ENCODE results near the gene MYZAP.

Gene MYZAP

DNA sequence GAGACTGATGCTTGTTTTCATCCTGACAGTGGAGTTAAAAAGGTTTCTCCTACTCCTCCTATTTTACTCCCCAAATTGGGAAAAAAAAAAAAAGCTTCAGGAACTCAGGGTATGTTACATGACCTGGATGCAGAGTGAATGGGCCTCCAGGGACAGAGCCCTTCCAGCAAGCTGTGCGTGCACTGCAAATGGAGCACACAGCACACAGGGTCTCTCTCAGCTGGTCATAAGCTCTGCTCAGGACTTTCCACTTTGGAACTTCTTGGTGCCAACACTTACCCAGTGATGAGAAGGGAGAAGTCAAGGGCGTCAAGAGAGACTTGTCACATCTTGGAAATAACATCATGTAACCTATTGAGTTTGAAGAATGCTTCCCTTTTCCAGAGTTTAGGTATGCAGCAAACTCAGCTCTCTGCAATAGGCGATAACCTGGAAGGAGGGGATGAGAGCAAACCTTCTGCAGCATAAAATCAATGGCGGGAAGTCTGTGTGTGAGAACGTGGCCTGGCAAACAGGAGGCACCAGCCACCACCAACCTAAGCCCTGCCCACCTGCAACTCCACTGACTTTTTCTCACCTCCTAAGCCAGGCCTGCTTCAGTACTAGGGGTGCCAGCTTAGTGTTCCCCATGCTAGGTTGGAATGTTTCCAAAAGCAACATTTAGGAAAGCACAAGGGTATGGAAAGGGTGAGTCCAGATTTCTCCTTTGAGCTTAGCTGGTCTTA, 39.8 kb downstream of the MYZAP start:
- DNase-seq, result no peak

DNA sequence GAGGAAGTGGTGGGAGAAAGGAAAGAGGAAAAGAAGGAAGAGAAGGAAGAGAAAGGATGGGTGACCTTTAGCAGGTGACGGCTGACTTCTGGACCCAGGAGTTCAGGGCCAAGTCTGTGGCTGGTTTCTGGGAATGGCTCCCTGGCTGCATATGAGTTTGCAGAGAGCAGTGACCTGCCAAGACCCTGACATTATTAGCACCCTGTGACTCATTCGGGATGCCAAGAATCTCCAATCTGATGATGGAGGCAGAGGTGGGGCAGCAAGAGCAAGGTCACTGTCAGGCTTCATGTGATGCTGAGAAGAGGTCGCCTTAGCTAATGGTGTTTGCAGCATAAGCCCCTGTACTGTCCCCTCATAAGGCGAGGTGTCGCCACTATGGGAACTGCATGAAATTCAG, 42.6 kb downstream of the MYZAP start:
- no peak for DNase-seq

DNA sequence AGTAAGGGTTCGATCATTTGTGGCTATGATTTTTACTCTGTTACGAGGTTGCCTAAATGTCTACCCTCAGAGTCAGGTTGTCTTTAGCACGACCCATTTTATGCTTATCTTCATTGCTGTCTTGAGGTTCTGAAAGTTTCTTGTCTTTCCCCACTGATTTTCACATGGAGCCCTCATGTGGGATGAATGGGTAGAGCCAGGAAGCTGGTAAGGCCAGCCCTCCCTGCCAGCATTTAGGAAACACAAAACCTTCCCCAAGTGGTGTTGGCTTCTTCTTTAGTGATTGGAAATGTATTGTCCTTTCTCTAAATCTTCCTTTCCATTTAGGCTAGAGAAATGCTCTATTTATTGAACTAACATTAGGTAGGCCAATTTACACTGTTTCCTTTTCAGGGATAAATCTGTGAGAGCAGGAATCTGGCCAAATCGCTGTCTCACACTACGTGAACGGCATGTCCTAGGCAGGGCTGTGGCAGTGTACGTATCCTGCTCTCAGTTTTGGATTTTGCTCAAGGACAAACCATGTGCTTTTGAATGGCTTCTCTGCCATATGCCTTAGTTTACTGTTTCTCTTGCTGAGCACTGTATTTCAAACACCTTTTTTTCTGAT, 43.7 kb downstream of the MYZAP start:
- no peak for DNase-seq

DNA sequence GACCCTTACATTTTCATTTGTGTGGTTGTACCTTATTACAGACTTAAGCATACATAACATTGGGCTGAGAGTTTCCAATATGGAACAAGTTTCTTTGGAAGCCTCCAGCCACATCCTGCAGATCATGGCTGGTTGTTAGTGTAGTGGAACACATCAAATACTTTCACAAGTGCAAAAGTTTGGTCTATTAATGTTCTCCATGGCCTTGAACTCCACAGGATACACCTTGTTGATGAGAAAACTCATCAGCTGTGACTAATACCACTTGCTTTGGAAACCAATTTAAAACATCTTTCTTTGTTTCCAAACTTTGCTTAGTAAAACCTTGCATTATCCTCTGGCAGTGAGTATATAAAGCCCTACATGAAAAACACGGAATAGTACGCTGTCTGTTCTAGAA, 46.1 kb downstream of the MYZAP start:
- DNase-seq, result no peak

DNA sequence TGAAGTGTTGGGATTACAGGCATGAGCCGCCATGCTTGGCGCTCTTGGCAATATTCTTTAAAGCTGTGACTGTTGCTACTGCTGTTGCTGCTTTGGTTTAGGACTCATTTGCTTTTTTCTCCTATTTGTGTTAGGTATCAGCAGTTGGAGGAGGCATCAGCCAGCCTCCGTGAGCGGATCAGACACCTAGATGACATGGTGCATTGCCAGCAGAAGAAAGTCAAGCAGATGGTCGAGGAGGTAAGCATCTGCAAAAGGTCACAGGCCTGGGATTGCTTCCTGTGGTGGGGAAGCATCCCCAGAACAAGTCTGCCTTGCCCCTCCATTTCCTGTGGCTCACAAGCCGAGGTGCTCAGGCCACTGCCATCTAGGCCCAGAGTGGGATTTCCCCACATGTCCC, 47.6 kb downstream of the MYZAP start:
- no peak for DNase-seq

DNA sequence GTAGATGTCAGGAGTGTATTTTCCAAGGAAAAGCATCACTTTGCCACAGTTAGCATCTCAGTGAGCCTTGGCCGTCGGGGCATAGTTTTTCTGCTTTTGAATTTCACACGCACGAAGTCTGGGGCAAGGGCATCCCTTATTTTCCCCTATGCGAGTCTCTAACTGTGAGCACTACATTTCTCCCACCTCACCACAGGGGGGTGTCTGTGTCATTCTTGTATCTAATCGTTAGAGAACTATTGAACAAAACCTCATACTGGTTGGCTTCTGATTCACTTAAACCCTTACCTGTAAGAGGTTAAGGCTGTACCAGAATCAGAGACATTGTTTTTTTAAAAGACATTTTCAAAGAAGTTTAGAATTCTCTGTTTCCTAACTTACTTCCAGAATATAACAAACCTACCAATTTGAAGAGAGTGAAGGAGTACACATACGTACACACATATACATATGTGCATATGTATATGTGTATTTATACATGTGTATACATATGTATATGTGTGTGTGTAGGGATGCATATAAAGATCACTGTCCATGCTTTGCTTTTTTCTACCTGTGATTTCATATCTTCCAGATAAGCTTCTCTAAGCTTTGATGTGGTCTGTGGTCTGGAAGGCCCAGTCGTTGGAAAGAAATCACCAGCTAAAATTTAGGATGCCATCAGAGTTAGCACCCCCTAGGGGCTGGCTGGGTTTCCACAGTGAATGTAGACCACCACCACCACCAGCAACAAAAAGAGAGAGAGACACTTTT, 49.4 kb downstream of the MYZAP start:
- DNase-seq, result no peak

DNA sequence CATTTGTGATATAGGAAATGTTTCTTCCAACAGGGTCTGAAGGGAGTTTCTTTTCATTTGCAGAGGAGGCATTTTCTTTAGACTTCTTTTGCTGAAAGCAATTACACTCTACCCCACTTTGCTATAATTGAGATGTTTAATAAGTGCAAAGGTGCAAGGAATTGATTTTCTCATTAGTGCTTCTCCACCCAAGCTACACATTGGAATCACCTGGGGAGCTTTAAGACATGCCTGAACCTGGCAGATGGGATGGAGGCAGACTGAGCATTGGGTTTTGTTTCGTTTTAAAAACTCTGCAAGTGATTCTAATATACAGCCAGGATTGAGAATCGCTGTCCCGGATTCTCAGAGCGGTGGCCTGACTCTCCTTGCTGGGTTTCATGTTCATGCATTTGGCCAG, 52.1 kb downstream of the MYZAP start:
- DNase-seq, result no peak

DNA sequence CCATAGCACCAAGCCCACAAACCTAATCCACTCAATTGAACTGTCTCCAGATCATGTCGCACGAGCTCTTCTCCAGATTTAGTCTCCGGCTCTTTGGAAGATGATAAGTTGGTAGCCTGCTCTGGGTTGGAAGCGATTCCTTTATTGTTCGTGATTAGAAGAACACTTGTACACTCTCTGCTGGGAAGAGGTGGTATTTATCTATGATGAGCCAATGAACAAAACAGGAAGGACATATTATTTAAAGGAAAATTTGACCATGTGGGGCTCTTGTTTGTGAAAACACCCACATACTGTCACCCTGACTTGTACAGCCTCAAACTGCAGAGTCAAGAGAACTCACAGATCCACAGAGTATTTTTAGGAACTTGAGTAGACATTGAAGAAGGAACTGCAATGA, 54.4 kb downstream of the MYZAP start:
- no peak for DNase-seq

DNA sequence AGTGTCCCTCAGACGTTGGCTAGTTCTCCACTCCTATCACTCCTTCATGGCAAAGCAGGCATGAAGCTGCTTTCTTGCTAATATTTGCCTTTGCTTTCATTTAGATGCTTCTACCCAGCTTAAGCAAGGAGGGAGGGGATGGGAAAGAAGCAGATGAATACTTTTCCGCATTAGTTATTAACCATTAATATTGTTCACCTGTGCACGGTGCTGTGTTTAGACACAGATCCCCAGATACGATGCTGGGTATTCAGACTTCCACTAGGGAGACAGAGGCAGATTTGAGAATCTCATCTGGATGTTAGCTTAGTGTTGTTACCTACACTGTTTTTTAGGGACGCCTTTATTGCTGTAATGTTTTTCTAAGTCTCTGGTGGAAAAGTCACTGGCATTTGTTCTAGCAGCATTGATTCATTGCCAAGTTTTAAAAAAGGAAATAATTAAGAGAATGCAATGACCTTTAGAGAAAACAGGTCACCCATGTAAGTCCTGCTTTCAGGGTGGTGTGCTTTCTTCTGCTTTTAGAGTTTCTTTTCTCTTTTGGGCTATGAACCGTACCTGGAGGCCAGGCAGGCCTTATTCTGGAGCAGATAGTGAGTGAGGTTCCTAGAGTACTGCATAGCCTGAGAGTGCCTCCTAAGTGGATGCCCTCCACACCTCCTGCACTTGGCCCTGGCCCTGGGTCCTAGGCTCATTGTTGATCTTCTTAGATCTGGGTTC, 55.5 kb downstream of the MYZAP start:
- no peak for DNase-seq

DNA sequence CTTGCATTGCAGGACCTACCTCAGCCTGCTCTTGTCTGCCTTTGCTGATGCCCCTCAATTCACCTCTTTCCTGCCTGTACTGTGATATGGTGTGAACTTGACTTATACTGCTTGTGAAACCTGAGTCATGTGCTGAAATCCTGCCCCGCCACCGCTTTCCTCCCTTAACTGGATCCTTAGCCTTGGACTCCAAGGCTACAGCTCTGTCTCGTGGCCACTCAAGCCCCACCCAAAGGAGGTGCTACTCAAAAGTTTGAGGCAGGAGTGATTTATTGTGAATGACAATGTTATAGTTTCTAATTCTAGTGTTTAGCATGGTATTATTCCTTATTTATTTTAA, 56.1 kb downstream of the MYZAP start:
- DNase-seq, result no peak

DNA sequence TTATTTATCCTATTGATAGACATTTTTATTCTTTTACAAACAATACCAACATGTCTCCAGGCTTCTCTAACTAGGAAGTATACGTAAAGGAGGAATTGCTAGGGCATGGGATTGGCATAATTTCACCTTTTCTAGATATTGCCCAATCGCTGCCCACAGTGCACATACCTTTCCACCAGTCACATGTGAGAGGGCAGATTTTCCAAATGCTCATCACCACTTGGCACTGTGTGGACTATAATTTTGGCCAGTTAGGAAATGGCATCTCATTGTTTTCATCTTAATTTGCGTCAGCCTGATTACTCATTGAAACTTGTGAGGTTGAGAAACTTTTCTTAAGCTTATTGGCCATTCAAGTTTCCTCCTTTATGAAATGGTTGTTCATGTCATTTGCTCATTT, 57.4 kb downstream of the MYZAP start:
- no peak for DNase-seq

DNA sequence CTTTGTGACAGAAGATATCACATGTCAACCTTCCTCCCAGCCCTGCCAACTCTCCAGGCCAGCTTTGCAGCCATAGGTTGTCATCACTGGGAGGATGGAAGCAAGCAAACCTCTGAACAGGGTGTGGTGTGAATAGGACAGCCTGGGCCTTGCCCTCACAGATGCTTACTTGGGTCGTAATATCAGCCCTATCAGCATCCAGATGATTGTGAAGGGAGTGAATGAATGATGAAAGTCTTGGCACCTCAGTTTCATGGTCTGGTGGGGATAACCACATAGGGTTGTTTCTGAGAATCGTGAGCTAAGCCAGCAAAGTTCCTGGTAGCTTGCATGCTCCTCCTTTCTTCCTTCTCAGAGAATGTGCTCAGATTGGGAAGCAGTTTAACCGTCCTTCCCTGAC, 59.7 kb downstream of the MYZAP start:
- no peak for DNase-seq

DNA sequence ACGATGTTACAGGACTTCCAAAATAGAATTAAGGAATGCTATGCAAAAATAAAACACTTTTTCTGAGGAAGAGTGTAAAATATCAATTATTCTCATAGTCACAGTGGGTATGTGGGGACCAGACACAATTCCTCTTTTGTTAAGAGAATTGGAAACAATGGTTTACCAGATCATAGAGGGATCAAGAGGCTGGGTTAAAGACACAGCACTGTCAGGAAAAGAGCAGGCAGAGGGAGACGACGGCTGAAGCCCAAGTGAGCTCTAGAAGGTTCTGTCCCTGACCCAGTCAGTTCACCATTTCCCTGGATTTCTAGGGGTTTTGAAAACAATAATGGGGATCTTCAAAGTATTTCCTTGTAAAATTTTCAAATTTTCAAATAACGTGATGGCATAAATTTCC, 60.8 kb downstream of the MYZAP start:
- no peak for DNase-seq

DNA sequence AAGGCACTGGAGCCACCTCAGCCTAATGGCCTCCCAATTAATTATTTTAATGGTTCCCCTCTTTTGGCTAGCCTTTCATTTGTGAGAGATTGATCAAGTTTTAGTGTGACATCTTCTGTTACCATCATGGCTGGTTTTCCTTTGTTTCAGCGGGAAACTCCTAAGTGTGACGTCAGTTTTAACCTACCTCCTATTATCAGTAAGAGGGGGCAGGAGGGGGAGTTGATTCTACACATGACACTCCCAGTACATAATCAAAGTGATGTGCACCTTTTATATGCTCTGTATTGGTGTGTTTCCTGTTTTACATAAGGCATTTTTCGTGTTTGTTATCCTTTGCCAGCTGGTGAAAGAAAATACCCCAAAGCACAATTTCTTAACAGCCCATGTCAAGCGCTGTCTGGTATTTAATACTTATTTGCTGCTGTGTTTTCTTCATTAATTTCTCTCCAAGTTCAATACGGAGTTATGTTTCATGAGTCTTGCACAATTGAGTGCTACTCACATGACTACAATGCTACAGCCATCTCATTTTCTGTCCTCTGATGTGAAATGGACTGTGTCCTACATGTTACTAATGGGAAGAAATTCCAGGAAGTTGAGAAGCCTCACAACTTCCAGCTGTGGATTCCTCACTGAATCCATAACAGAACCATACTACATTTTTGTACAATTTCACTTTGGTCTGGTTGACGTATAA, 62.6 kb downstream of the MYZAP start:
- no peak for DNase-seq

DNA sequence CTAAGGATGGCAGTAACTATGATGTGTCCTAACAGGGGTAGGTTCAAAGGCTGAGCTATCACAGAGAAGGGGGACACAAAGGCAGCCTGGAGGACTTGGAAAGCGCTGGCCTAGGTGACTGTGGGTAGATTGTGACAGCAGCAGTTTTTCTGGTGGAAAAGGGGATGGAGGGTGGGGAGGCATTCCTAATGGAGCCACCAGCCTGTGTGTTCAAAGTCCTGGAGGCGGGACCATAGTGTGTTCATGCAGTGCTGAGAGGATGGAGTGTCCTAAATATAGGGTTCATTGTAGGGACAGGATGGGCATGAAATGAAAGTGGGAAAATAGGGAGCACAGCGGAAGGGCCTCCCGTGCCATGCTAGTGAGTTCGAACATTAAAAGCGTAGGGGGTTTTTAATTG, 63.3 kb downstream of the MYZAP start:
- DNase-seq, result no peak

DNA sequence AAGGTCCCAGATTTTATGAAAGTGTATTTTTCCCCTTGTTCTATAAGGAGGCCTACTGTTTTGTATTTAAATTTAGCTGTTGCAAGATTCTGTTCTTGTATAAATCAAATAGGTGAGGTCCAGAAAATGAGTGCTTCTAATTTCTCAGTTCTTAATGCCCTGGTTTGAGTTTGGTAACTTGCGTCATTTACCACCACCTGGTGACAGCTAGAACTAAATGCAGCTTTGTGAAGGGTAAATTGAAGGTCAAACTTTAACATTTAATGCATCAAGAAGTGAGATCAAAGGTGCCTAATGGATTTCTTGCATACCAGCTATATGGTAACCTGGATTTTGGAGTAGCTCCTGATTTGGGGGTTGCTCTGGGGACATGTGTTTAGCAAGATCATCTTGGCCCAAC, 64.1 kb downstream of the MYZAP start:
- DNase-seq, result no peak

DNA sequence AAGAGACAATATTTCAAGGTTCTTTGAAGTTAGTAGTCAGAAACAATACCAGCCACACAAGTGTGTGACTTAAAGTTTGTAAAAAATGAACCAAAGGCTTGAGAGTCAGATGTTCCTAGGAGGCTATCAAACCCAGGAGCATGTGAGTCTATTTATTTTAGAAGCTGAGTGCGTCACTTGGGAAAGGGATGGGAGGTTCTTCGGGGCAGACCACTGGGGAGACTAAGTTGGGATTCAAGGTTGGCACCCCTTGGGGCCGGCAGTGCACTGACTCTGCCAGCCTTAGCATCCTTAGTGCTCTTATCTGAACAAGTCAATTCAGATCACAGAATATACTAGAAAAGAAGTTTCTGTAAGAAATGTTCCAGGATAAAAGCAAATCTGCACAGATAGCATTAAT, 64.7 kb downstream of the MYZAP start:
- DNase-seq, result no peak

DNA sequence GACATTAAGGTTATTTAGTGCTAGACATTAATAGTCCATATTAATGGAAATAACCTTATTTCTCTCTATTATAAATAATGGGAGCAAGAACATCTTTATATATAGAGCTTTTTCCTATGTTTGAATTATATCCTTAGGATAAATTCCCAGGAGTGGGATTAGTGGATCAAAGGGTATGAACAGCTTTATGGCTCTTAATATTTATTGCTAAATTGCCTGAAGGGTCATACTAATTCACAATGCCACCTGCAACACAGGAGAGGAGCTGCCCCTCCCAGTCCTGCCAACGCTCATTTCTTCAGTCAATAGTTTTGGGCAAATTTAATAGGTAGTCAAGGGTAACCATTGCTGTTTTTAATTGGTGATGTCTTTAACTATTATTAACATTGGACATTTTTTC, 65.9 kb downstream of the MYZAP start:
- DNase-seq, result no peak

DNA sequence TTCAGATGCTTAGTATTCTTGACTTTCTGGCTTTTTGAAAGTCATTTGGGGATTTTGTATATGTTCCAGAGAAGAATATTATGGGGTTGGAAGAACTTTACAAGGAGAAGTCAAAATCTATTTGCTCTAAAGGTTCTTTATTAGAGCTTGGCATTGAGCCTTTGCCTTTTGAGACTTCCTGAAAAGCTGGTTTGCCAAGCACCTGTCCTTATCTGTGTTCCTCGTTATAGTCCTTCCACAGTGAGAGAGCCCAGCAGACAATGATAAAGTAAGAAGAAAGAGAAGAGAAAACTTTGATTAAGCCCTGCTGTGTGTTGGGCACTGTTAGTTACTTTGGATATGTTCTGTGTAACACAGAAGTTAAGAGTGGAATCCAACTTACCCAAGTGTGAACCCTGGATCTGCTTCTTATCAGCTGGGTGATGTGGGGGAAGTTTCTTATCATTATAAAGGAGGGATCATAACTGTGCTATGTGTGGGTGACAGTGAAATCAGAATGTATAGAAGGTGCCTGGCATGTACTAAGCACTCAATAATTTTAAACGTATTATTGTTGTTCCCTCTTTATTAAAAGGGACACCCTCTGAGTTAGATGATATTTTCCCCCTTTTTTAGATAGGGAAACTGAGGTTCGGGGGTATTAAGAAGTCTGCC, 70.5 kb downstream of the MYZAP start:
- DNase-seq, result no peak

DNA sequence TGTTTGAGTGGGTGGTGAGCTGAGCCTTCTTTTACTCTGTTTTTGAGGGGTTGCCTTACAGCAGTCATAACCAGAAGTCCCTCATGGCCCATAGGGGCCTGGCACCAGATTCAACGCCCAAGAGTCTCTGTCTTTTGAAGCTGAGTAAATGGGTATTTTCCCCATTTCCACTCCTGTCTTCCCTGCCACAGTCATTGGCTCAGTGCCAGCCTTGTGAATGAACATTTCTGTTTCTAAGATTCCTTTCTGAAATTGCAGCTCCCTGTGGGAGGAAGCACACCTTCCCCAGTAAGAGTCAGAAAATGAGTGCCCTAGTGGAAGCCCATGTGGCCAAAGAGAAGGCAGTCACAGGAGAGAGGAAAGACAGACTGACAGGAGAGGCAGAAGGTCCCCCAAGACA, 71.1 kb downstream of the MYZAP start:
- no peak for DNase-seq

DNA sequence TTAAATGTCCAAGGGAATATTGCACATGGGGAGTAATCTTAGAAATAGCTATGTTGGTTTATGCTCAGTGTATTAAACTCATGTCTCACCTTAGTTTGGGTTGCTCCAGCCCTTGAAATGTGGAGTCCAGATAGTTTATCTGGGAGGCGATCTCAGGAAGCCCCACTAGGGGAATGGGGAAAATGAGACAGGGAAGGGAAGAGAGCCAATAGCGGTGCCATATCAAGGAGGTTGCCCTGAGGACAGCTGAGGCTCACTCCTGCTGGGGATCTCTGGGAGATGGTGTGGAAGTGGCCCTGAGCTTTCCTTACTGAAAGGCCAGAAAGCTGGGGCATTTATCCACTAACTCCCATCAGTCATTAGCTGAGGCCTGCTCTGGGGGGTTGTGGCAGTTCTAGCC, 71.6 kb downstream of the MYZAP start:
- DNase-seq, result no peak

DNA sequence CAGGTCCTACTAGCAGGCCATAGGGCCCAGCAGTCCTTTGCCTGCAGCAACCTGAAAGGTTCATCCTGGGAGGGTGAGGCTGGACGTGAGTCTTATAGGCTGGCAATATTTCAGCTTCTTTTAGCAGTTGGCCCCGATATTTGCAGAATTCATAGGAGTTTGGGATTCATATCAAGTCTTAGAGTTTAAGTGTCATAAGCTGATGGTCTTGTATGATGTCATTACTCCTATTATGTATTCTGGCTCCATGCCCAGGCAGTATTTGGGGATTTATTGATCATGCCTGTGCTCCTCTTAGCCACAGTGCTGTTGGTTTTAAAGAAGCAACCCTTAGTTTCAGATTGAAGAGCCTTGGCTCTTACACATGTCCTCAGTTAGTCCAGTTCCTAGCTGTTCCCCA, 73.5 kb downstream of the MYZAP start:
- DNase-seq, result no peak

DNA sequence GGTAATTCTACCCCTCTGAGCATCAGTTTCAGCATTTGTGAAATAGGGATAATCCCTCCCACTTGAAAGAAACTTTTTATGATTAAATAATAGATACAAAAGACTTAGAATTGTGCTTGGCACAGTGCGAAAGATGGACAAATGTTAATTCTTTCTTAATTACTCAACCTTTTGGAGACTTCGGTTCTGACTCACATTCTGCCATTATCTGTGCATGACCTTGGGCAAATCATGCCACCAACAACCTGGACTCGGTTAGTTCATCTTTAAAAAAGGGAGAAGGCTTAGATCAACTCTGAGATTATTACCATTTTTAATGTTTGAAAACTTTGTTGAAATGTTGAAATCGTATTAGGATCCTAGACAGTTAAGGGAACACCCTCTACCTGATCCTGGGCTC, 74.2 kb downstream of the MYZAP start:
- DNase-seq, result no peak

Measured in CD4-positive, alpha-beta T cell treated with Interleukin-4 for 4 hours (primary cell).